ENCODE results near the gene TMEM53.

The TMEM53 gene

DNA sequence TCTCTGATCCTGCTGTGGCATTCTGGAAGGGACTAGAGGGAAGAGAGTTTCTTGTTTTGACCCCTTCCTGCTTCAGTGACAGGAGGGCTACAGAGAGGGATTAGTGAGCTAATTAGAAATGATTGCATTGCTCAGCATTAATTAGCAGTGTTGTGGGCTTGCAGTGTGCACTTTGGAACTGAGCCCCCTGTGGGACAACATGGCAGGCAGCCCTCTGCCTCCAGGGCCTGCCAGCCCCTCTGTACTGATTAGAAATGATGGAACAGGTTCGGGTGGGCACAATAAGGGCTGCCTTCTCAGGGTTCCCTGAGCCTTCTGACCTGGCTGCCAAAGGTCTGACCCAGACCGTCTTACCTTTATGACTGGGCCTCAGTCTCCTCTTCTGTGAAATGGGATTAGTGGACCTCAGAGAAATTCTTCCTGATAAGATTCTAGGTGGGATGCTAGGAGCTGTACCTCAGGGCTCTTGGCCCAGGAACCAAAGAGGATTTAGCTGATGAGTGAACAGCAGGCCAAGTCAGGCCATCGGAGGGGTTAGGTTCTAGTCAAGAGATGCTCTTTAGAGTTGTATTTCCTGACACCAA is 39.6 kb downstream of the TMEM53 start:
- intact Hi-C loops (cut with DNase I; ENCODE audit: low total_unique reads), result no loop called here

DNA sequence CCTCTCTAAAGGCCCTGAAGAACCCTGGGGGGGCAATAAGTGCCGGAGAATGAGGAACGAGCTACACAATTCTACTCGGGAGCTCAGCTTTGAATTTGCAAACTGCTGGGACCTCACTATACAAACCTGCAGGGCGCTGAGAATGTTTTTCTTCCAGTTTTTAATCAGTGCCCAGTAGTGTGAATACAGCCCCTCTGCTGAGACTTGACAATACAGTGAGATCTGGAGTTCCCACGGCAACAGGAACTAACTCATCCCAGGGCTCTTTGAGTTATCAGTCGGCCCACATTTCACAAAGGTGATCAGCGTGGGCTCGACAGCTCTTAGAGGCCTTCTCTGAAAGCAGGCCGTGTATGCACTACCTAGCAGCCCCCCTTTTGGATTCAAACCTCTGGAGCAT is 41.7 kb downstream of the TMEM53 start:
- Histone ChIP-seq H3K27me3 (no peaks in the 10 kb centered on the region), H3K4me1 (peaks cover 0 to 28% (median 22%) of the 10 kb centered on the region in 4 donors), H3K36me3 (peaks cover 17 to 37% (median 30%) of the 10 kb centered on the region in 3 donors), H3K9me3 (no peaks in the 10 kb centered on the region), H3K27ac (peak overlapping the region; percentile 92 to 94), H3K4me3 (peak overlapping the region; percentile 64 to 90)
- intact Hi-C loops (cut with DNase I; ENCODE audit: low total_unique reads), result loop anchor here (2.0 kb wide), 1 partner anchor 40 kb away; no protein-coding TSS in a partner anchor
- TF ChIP-seq, protein P1, sequence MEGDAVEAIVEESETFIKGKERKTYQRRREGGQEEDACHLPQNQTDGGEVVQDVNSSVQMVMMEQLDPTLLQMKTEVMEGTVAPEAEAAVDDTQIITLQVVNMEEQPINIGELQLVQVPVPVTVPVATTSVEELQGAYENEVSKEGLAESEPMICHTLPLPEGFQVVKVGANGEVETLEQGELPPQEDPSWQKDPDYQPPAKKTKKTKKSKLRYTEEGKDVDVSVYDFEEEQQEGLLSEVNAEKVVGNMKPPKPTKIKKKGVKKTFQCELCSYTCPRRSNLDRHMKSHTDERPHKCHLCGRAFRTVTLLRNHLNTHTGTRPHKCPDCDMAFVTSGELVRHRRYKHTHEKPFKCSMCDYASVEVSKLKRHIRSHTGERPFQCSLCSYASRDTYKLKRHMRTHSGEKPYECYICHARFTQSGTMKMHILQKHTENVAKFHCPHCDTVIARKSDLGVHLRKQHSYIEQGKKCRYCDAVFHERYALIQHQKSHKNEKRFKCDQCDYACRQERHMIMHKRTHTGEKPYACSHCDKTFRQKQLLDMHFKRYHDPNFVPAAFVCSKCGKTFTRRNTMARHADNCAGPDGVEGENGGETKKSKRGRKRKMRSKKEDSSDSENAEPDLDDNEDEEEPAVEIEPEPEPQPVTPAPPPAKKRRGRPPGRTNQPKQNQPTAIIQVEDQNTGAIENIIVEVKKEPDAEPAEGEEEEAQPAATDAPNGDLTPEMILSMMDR (IDR thresholded peaks at IDR 0.05), result no peak
- DNase-seq, result no peak

More for the DNA sequence above, 39.6 kb downstream of the TMEM53 start:
- Histone ChIP-seq H3K36me3 (peaks cover 31 to 58% (median 50%) of the 10 kb centered on the region in 3 donors), H3K27ac (no peak overlapping the region), H3K4me3 (no peak overlapping the region), H3K9me3 (no peaks in the 10 kb centered on the region), H3K27me3 (no peaks in the 10 kb centered on the region), H3K4me1 (peaks cover 0 to 28% (median 22%) of the 10 kb centered on the region in 4 donors)
- DNase-seq, result no peak
- TF ChIP-seq, protein P1 (IDR thresholded peaks at IDR 0.05), result no peak

DNA sequence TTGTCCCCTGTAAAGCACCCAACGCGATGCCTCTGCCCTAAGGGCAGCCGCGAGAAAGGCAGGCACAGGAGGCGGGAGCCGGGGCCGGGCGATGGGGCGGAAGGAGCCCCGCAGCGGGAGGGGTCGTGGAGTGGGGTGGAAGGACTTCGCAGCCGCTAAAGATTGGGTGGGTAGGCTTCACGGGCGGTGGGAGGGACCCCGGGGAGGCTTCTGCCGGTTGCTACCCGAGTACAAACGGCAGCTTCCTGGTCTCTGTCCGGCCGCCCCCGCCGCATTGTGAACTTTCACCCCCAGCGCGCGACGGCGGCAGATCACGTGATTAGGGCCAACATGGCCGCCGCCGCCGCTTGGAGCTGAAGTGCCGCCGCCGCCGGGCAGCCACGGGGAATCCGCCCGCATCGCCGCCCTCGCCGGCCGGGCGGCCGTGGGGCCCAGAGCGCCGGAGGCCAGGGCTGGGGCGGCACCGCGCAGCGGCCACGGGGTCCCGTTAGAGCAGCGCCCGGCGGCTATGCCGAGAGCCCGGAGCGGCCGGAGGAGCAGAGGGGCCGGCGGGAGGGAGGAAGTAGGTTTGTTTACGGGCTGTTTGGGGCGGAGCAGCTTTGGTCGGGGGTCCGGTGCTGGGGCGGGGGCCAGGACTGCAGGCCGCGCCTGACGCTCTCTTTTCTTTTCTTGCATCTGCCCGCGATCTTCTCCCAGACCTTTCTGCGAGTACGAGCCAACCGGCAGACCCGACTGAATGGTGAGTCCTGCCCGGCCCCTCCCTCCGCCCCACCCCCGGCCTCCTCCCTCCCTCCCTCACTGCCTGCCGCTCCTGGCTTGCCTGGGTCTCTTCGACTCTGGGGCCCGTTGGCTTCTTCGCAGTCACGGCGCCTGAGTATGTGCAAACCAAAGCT is 42.4 kb downstream of the TMEM53 start:
- H3K27ac ChIP-seq, result peak overlapping the region; percentile 92 to 94
- TF ChIP-seq, protein P1 (IDR thresholded peaks at IDR 0.05), result peak in 1 of 2 experiments; percentile 18
- peak; percentile 91 to 93 for DNase-seq
- peaks cover 10 to 30% (median 23%) of the 10 kb centered on the region in 3 donors for H3K36me3 ChIP-seq
- peak overlapping the region; percentile 64 to 90 for H3K4me3 ChIP-seq
- intact Hi-C loops (cut with DNase I; ENCODE audit: low total_unique reads), result loop anchor here (2.0 kb wide), 1 partner anchor 41 kb away; no protein-coding TSS in a partner anchor
- H3K9me3 ChIP-seq, result no peaks in the 10 kb centered on the region
- peaks cover 0 to 28% (median 22%) of the 10 kb centered on the region in 4 donors for H3K4me1 ChIP-seq
- H3K27me3 ChIP-seq, result no peaks in the 10 kb centered on the region

DNA sequence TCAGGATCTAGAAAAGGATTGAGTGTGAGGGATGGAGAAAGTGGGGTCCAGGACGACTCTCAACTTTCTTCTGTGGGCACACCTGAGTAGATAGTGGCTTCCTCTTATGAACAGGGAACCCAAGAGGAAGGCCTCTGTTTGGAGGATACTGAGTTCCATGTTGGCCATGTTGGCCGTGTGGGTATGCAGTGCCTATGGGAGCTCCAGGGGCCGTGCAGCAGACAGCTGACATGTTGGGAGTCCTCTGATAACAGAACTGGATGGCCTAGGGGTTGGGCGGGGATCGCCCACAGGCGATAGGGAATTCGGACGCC is 43.0 kb downstream of the TMEM53 start:
- DNase-seq, result no peak
- Histone ChIP-seq H3K4me1 (peaks cover 0 to 28% (median 20%) of the 10 kb centered on the region in 4 donors), H3K9me3 (no peaks in the 10 kb centered on the region), H3K27ac (peak overlapping the region; percentile 92 to 94), H3K27me3 (no peaks in the 10 kb centered on the region), H3K4me3 (peak overlapping the region; percentile 64 to 90), H3K36me3 (peaks cover 4 to 23% (median 17%) of the 10 kb centered on the region in 3 donors)
- intact Hi-C loops (cut with DNase I; ENCODE audit: low total_unique reads), result no loop called here
- TF ChIP-seq, protein P1 (IDR thresholded peaks at IDR 0.05), result no peak

DNA sequence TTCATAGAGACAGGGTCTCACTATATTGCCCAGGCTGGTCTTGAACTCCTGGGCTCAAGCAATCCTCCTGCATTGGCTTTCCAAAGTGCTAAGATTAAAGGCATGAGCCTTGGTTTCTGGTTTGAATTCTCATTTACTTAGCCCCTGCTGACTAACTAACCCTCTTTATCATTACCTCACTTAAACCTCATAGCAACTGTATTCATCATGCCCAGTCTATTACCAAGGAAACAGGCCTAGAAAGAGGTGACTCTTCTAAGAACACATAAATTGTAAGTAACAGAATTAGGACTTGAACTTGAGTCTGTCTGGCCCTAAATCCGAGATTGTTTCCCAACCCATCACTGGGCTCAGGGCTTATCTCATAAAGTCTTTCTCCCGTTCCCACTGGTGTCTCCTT is 44.2 kb downstream of the TMEM53 start:
- peaks cover 0 to 12% (median 6%) of the 10 kb centered on the region in 3 donors for H3K36me3 ChIP-seq
- TF ChIP-seq, protein P1 (IDR thresholded peaks at IDR 0.05), result no peak
- no peaks in the 10 kb centered on the region for H3K9me3 ChIP-seq
- peaks cover 0 to 28% (median 20%) of the 10 kb centered on the region in 4 donors for H3K4me1 ChIP-seq
- no peak for DNase-seq
- intact Hi-C loops (cut with DNase I; ENCODE audit: low total_unique reads), result no loop called here
- H3K27ac ChIP-seq, result no peak overlapping the region
- H3K4me3 ChIP-seq, result no peak overlapping the region
- H3K27me3 ChIP-seq, result no peaks in the 10 kb centered on the region

Measured in tibial artery (tissue), 4 donors.